Tibial artery (tissue), 4 donors: ENCODE measurements around the gene CLK4.

Source experiments
- DNase-seq, 2 donors: peaks; one replicate each; pipeline ENCODE4 v3.0.0-alpha.2; 2019
- H3K27ac ChIP-seq, 2 donors: fragments of 200-600 bp; sonication (generic) in 1 of 2; 1 replicate in 1 of 2; 2 replicates in 1 of 2; pipeline ENCODE4 v1.5.1; 2018 to 2019; ENCODE audit warnings: mild to moderate bottlenecking in 1 of 2
- H3K27me3 ChIP-seq, 2 donors: fragments of 200-600 bp; sonication (generic) in 1 of 2; one replicate each; pipeline versions ENCODE4 v1.5.1 to v1.6.0; 2016 to 2019
- H3K36me3 ChIP-seq, 3 donors: fragments of 200-600 bp; sonication (generic) in 2 of 3; one replicate each; pipeline ENCODE4 v1.5.1; 2016 to 2019; ENCODE audit warnings: mild to moderate bottlenecking in 2 of 3
- H3K4me1 ChIP-seq, 4 donors: fragments of 200-600 bp; sonication (generic) in 2 of 4; 1 replicate in 3 of 4; 2 replicates in 1 of 4; pipeline ENCODE4 v1.5.1; 2016 to 2019
- H3K4me3 ChIP-seq, 2 donors: fragments of 200-600 bp; sonication (generic) in 1 of 2; 1 replicate in 1 of 2; 2 replicates in 1 of 2; pipeline ENCODE4 v1.5.1; 2018 to 2019; ENCODE audit warnings: mild to moderate bottlenecking in 2 of 2
- H3K9me3 ChIP-seq, 3 donors: fragments of 200-600 bp; sonication (generic) in 1 of 3; one replicate each; pipeline ENCODE4 v1.5.1; 2016 to 2019
- intact Hi-C: fragments of 100-400 bp; cut with DNase I; formaldehyde crosslinking; loops from one replicate; pipeline ENCODE4 v1.15.0; 2023; ENCODE audit warnings: low total_unique reads
- TF ChIP-seq, protein P1 (sequence below), 2 experiments: fragments of 200-600 bp in 1 of 2; fragments of 450-650 bp in 1 of 2; IDR thresholded peaks; one replicate each; pipeline ENCODE4 v1.5.1; 2017 to 2019; ENCODE audit warnings: antibody characterized with exemption in 2 of 2, mild to moderate bottlenecking in 1 of 2, moderate library complexity in 1 of 2

The CLK4 gene

DNA sequence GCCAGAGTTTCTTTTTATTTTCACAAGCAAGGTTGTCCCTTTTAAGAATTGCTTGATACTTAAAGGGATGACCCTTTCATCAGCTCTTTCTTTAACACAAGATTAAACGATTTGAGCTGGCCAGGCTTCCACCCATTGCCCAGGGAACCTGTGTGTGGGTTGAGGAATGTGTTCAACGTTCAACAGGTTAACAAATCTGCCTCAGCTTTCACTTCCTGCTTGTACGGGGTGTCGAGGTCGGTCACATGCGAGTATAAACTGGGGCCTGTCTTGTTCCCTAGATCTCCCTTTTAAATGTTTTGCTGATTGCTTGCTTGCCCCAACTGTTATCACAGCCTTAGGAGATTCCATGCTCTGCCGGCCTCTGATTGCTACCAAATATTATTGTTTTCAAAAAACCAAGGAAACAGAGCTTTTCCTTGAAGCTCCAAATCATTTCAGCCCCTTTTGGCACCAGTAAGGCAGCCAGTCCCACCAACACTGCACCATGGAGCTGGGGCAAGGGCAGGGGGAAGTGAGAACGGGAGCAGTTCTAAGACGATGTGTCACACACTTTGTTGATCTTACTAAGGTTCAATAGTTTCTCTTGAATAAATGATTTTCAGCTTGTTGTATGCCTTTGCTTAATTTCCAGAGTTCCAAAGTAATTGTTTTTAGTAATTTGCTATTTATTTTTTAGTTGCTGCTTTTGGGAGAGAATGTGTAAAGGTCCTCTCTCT lies 10.7 kb upstream of the CLK4 start:
- H3K4me3 ChIP-seq = no peak overlapping the region
- DNase-seq = no peak
- H3K9me3 ChIP-seq = no peaks in the 10 kb centered on the region
- H3K27me3 ChIP-seq = no peaks in the 10 kb centered on the region
- intact Hi-C loops = no loop called here
- no peaks in the 10 kb centered on the region for H3K4me1 ChIP-seq
- no peaks in the 10 kb centered on the region for H3K36me3 ChIP-seq
- TF ChIP-seq, protein P1, sequence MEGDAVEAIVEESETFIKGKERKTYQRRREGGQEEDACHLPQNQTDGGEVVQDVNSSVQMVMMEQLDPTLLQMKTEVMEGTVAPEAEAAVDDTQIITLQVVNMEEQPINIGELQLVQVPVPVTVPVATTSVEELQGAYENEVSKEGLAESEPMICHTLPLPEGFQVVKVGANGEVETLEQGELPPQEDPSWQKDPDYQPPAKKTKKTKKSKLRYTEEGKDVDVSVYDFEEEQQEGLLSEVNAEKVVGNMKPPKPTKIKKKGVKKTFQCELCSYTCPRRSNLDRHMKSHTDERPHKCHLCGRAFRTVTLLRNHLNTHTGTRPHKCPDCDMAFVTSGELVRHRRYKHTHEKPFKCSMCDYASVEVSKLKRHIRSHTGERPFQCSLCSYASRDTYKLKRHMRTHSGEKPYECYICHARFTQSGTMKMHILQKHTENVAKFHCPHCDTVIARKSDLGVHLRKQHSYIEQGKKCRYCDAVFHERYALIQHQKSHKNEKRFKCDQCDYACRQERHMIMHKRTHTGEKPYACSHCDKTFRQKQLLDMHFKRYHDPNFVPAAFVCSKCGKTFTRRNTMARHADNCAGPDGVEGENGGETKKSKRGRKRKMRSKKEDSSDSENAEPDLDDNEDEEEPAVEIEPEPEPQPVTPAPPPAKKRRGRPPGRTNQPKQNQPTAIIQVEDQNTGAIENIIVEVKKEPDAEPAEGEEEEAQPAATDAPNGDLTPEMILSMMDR (IDR thresholded peaks at IDR 0.05) = no peak
- no peak overlapping the region for H3K27ac ChIP-seq

DNA sequence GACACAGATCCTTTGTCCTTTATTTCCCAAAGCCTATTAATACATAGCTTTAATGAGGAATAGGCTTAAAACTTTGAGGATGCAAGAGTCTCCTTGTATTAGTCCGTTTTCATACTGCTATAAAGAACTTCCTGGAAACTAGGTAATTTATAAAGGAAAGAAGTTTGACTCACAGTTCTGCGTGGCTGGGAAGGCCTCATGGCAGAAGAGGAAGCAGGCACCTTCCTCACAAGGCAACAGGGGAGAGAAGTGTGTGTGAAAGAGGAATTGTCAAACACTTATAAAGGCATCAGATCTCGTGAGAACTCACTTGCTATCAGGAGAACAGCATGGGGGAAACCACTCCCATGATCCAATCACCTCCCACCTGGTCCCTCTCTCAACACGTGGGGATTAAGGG lies 5.4 kb upstream of the CLK4 start:
- intact Hi-C loops = no loop called here

DNA sequence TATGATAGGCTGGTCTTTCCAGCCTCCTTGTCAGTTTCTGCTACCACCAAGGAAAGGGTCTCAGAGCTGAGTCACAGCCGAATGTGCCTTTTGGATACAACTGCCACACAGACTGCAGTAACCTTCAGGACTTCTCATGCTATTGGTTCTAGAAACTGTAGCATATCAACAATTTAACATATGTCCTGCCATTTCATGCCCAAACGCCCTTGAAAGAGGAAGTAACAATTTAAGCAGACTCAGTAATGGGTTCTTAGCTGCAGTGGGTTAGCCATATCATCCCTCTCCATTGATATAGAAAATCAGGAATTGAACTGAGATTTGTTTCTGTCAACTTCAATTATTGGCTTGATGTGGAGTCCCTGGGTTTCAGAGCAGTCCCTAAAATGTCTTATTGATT lies 4.1 kb upstream of the CLK4 start:
- Histone ChIP-seq H3K36me3 (no peaks in the 10 kb centered on the region), H3K27ac (no peak overlapping the region), H3K4me3 (no peak overlapping the region), H3K27me3 (no peaks in the 10 kb centered on the region), H3K4me1 (no peaks in the 10 kb centered on the region), H3K9me3 (no peaks in the 10 kb centered on the region)
- intact Hi-C loops = no loop called here
- TF ChIP-seq, protein P1 (IDR thresholded peaks at IDR 0.05) = no peak
- no peak for DNase-seq

More for the DNA sequence above, 5.4 kb upstream of the CLK4 start:
- Histone ChIP-seq H3K27me3 (no peaks in the 10 kb centered on the region), H3K27ac (no peak overlapping the region), H3K4me3 (no peak overlapping the region), H3K4me1 (no peaks in the 10 kb centered on the region), H3K36me3 (no peaks in the 10 kb centered on the region), H3K9me3 (no peaks in the 10 kb centered on the region)
- TF ChIP-seq, protein P1 (IDR thresholded peaks at IDR 0.05) = no peak
- DNase-seq = no peak

DNA sequence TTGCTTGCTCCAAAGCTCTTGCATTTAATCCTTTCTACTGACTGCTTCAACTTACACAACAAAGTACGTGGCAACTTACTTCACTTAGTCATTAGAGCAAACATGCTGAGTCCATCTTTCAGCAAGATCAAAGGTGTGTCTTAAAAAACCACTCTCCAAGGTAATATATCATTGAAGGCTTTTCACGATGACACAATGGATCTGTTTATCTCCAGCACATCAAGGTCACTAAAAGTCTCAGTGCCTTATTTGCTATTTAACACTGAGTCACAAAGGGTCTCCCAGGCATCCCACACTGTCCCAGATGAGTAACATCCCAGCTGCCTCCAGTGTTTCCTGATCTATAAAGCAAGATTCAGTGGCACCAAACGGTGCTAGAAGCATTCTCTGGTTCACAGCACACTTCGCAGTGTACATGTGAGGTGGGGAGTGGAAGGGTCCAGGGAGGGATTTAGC lies 3.7 kb upstream of the CLK4 start:
- Histone ChIP-seq H3K36me3 (no peaks in the 10 kb centered on the region), H3K27ac (no peak overlapping the region), H3K9me3 (no peaks in the 10 kb centered on the region), H3K4me3 (no peak overlapping the region), H3K4me1 (peaks cover 0 to 3% (median 0%) of the 10 kb centered on the region in 4 donors), H3K27me3 (no peaks in the 10 kb centered on the region)
- DNase-seq = no peak
- TF ChIP-seq, protein P1 (IDR thresholded peaks at IDR 0.05) = no peak
- intact Hi-C loops = no loop called here

DNA sequence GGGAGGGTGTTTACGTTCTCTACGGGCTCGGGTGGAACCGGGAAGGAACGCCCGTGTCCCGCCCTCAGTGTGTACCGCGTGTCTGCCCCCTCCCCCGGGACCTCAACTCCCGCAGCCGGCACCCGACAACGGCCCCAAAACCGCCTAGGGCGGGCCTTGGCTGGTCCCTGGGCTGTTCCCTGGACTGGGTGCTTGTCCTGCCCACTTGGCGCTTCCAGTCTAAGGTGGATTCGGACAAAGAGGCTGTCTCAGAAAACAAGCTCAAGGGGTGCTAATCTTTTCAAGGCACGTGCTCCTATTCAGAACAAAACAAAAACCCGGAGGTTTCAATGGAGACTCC lies 379 bp upstream of the CLK4 start:
- no peak for DNase-seq
- intact Hi-C loops = loop anchor here (10.0 kb wide), 1 partner anchor 98 kb away; no protein-coding TSS in a partner anchor

More for the DNA sequence above, 379 bp upstream of the CLK4 start:
- Histone ChIP-seq H3K4me3 (peak overlapping the region; percentile 73 to 80), H3K4me1 (peaks cover 0 to 35% (median 19%) of the 10 kb centered on the region in 4 donors), H3K27me3 (no peaks in the 10 kb centered on the region), H3K27ac (peak overlapping the region; percentile 89 to 97), H3K9me3 (no peaks in the 10 kb centered on the region), H3K36me3 (peaks cover 9 to 11% (median 10%) of the 10 kb centered on the region in 3 donors)
- TF ChIP-seq, protein P1 (IDR thresholded peaks at IDR 0.05) = no peak
